ENCODE measurements around the gene SUSD1.

Gene SUSD1

GRCh38 chr9:112166176-112167140 is 8.6 kb downstream of the SUSD1 start:
- no peak overlapping the region for H3K4me3 ChIP-seq (replicated peaks; ENCODE audit: low read depth, low read length)
- no peak for DNase-seq (ENCODE audit: extremely low read depth, low read depth)
- TF ChIP-seq, protein P1, sequence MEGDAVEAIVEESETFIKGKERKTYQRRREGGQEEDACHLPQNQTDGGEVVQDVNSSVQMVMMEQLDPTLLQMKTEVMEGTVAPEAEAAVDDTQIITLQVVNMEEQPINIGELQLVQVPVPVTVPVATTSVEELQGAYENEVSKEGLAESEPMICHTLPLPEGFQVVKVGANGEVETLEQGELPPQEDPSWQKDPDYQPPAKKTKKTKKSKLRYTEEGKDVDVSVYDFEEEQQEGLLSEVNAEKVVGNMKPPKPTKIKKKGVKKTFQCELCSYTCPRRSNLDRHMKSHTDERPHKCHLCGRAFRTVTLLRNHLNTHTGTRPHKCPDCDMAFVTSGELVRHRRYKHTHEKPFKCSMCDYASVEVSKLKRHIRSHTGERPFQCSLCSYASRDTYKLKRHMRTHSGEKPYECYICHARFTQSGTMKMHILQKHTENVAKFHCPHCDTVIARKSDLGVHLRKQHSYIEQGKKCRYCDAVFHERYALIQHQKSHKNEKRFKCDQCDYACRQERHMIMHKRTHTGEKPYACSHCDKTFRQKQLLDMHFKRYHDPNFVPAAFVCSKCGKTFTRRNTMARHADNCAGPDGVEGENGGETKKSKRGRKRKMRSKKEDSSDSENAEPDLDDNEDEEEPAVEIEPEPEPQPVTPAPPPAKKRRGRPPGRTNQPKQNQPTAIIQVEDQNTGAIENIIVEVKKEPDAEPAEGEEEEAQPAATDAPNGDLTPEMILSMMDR (IDR thresholded peaks at IDR 0.05; ENCODE audit: low read depth, low read length, missing control alignments), result peak; percentile 16

GRCh38 chr9:112162621-112163413 is 12.3 kb downstream of the SUSD1 start:
- TF ChIP-seq, protein P1 (IDR thresholded peaks at IDR 0.05; ENCODE audit: low read depth, low read length, missing control alignments), result no peak
- no peak for DNase-seq (ENCODE audit: extremely low read depth, low read depth)
- H3K4me3 ChIP-seq (replicated peaks; ENCODE audit: low read depth, low read length), result no peak overlapping the region

DNA sequence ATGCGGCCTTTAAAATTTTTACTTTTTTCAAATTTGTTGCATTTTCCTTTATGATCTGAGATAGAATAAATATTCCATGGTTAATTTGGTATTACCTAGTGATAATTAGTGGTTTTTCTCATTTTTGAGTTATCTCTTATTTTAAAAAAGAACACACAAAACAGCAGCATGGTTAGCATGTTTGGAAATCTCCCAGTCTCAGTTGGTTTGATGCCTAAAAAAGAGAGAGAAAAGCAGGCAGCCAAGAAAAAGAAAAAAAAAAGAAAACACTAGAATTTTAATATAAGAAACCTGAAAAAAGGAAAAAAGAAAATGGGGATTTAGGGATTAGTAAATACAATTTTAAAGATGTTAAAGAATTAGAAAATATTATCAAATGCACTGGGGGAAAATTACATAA is 15.3 kb downstream of the SUSD1 start:
- no peak for DNase-seq (ENCODE audit: extremely low read depth, low read depth)
- no peak overlapping the region for H3K4me3 ChIP-seq (replicated peaks; ENCODE audit: low read depth, low read length)
- TF ChIP-seq, protein P1 (IDR thresholded peaks at IDR 0.05; ENCODE audit: low read depth, low read length, missing control alignments), result no peak

- TF ChIP-seq, protein P1 (IDR thresholded peaks at IDR 0.05; ENCODE audit: low read depth, low read length, missing control alignments), result no peak
- no peak overlapping the region for H3K4me3 ChIP-seq (replicated peaks; ENCODE audit: low read depth, low read length)
- no peak for DNase-seq (ENCODE audit: extremely low read depth, low read depth)
These were observed 16.3 kb downstream of the SUSD1 start for GRCh38 chr9:112158656-112159367.

DNA sequence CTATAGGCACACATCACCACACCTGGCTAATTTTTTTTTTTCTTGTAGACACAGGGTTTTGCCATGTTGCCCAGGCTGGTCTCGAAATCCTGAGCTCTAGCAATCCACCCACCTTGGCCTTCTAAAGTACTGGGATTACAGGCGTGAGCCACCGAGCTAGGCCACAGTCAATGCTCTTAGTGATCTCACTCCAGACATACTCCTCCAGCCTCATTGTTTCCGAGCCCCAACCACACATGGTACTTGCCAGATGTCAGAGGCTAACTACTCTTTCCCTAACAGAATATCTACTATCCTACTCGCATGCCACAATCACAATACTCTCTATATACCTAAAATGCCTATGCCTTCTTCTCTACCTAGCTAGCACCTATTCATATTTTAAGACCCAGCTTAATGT is 17.1 kb downstream of the SUSD1 start:
- no peak for DNase-seq (ENCODE audit: extremely low read depth, low read depth)
- TF ChIP-seq, protein P1 (IDR thresholded peaks at IDR 0.05; ENCODE audit: low read depth, low read length, missing control alignments), result no peak

GRCh38 chr9:112157087-112157486 is 18.0 kb downstream of the SUSD1 start:
- no peak overlapping the region for H3K4me3 ChIP-seq (replicated peaks; ENCODE audit: low read depth, low read length)
- TF ChIP-seq, protein P1 (IDR thresholded peaks at IDR 0.05; ENCODE audit: low read depth, low read length, missing control alignments), result no peak
- no peak for DNase-seq (ENCODE audit: extremely low read depth, low read depth)

More for the DNA sequence above, 17.1 kb downstream of the SUSD1 start:
- H3K4me3 ChIP-seq (replicated peaks; ENCODE audit: low read depth, low read length), result no peak overlapping the region
